Bronchial epithelial cell (primary cell): ENCODE data around the gene RACGAP1. TPM values are rescaled to one million over a fixed set of nuclear protein-coding genes. Genes with fewer than 3 reads are reported as not detected.

Experiments used
- DNase-seq: peaks from one replicate; pipeline ENCODE4 v3.0.0-alpha.2; 2010; ENCODE audit warnings: low read depth
- FAIRE-seq: peaks from 2 replicates; lab custom pipeline; 2011; peaks lifted over from hg19 to GRCh38; lab: Jason Lieb, UNC
- H3K27me3 ChIP-seq: 2 replicates; pipeline ENCODE4 v1.5.1; 2011; ENCODE audit warnings: low read length; ENCODE audit not compliant: control insufficient read depth, insufficient read depth
- H3K36me3 ChIP-seq: 2 replicates; pipeline ENCODE4 v1.5.1; 2011; ENCODE audit warnings: low read length; ENCODE audit not compliant: control insufficient read depth, insufficient read depth
- H3K4me3 ChIP-seq: 2 replicates; pipeline ENCODE4 v1.5.1; 2011; ENCODE audit warnings: mild to moderate bottlenecking, low read depth, low read length, control low read depth
- total RNA-seq: library from RNA; depleted of rRNA; stranded (reverse); fragments of >200 nt; gene quantifications from 2 replicates; pipeline ENCODE4 v1.2.1, GENCODE V29; 2014
- TF ChIP-seq, protein P1 (sequence below): IDR thresholded peaks from 2 replicates; pipeline ENCODE4 v1.5.1; 2011; ENCODE audit warnings: mild to moderate bottlenecking, moderate library complexity, low read length, control low read depth, inconsistent platforms; ENCODE audit not compliant: insufficient read depth, severe bottlenecking

Gene RACGAP1
- total RNA-seq, 1 donor from 2014 or later, result 11.3 TPM

GRCh38 chr12:49942921-49943624 is 82.2 kb downstream of the RACGAP1 start:
- no peaks in the 10 kb centered on the region for H3K27me3 ChIP-seq

GRCh38 chr12:49942512-49942893 is 82.8 kb downstream of the RACGAP1 start:
- H3K4me3 ChIP-seq, result no peak overlapping the region
- TF ChIP-seq, protein P1, sequence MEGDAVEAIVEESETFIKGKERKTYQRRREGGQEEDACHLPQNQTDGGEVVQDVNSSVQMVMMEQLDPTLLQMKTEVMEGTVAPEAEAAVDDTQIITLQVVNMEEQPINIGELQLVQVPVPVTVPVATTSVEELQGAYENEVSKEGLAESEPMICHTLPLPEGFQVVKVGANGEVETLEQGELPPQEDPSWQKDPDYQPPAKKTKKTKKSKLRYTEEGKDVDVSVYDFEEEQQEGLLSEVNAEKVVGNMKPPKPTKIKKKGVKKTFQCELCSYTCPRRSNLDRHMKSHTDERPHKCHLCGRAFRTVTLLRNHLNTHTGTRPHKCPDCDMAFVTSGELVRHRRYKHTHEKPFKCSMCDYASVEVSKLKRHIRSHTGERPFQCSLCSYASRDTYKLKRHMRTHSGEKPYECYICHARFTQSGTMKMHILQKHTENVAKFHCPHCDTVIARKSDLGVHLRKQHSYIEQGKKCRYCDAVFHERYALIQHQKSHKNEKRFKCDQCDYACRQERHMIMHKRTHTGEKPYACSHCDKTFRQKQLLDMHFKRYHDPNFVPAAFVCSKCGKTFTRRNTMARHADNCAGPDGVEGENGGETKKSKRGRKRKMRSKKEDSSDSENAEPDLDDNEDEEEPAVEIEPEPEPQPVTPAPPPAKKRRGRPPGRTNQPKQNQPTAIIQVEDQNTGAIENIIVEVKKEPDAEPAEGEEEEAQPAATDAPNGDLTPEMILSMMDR, result no peak
- FAIRE-seq (no peak), DNase-seq (no peak)
- no peaks in the 10 kb centered on the region for H3K27me3 ChIP-seq
- H3K36me3 ChIP-seq, result no peaks in the 10 kb centered on the region

More at GRCh38 chr12:49942921-49943624, 82.2 kb downstream of the RACGAP1 start:
- no peak for FAIRE-seq
- Histone ChIP-seq H3K4me3 (no peak overlapping the region), H3K36me3 (no peaks in the 10 kb centered on the region)
- no peak for DNase-seq
- TF ChIP-seq, protein P1, result no peak

DNA sequence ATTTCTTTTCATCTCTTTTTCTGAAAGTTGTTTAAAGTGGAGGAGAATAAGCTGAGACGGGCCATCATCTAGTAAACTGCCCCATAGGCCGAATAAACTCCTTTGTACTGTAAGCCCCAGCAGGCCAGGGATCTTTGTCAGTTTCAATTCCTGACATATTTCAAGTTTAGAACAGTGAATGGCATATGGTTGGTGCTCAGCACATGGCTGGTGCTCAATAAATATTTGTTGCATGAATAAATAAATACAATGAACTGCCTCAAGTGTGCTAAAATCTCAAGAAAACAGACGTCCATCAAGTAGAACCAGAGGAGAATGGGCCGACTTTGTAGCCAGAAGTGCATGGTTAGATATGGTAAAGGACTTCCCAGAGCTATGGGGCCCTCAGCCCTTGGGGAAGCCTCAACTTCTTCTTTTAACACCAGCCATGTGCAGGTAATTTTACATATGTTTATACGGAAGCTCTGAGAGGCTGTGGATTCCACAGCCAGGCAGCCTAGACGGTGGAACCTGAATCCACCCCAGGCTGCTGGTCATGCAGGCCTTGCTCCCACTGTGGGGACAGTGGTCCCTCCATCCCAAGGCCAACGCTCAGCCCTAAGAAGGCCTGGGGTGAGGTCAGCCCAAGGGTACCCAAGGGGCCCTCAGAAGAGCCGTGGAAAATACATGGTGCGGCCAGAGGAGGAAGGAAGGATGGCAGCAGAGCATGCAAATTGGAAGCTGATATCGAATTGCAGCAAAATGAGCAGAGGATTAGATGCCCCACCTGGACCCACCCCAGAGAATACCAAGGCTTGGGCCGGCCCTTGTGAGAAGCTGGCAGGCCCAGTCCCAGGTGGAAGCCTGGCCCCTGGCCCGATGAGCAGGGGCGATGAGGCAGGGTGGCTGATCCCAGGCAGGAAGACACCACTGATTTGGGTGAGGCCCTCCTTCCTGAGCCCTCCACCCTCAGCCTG is 83.5 kb downstream of the RACGAP1 start:
- no peaks in the 10 kb centered on the region for H3K27me3 ChIP-seq
- no peak overlapping the region for H3K4me3 ChIP-seq
- no peaks in the 10 kb centered on the region for H3K36me3 ChIP-seq
- no peak for DNase-seq
- TF ChIP-seq, protein P1, result no peak
- FAIRE-seq, result no peak

- DNase-seq (no peak), FAIRE-seq (no peak)
- no peak overlapping the region for H3K4me3 ChIP-seq
- H3K27me3 ChIP-seq, result no peaks in the 10 kb centered on the region
- no peaks in the 10 kb centered on the region for H3K36me3 ChIP-seq
- TF ChIP-seq, protein P1, result no peak
These were observed 85.6 kb downstream of the RACGAP1 start for GRCh38 chr12:49939707-49940106.

- Histone ChIP-seq H3K36me3 (no peaks in the 10 kb centered on the region), H3K4me3 (no peak overlapping the region), H3K27me3 (no peaks in the 10 kb centered on the region)
- no peak for FAIRE-seq
- no peak for DNase-seq
- TF ChIP-seq, protein P1, result no peak
These were observed 86.0 kb downstream of the RACGAP1 start for GRCh38 chr12:49939307-49939706.

Other genes starting within 250 kb of the RACGAP1 start
- 3.1 and 3.7 TPM in 2 replicates for gene NCKAP5L, start 197.1 kb downstream of the RACGAP1 start, total RNA-seq
- 6.8 and 7.4 TPM in 2 replicates for gene BCDIN3D, start 182.4 kb downstream of the RACGAP1 start, total RNA-seq
- gene FAIM2, start 121.6 kb downstream of the RACGAP1 start, total RNA-seq, result 0.53 TPM in 1 of 2 replicates, not detected in the other
- gene AQP2, start 74.8 kb downstream of the RACGAP1 start, total RNA-seq, result not detected in 2 replicates
- 1.3 and 9.9 TPM in 2 replicates for gene AQP5, start 63.6 kb downstream of the RACGAP1 start, total RNA-seq
- gene AQP6, start 52.5 kb downstream of the RACGAP1 start, total RNA-seq, result under 0.01 TPM in 1 of 2 replicates, not detected in the other
- 1.3 and 1.4 TPM in 2 replicates for gene ASIC1, start 32.1 kb upstream of the RACGAP1 start, total RNA-seq
- gene SMARCD1, start 59.8 kb upstream of the RACGAP1 start, total RNA-seq, result 24.2 and 27.9 TPM in 2 replicates
- gene GPD1, start 78.5 kb upstream of the RACGAP1 start, total RNA-seq, result 0.26 and 0.53 TPM in 2 replicates
- 47.9 and 52.1 TPM in 2 replicates for gene COX14, start 86.7 kb upstream of the RACGAP1 start, total RNA-seq
- 21.9 and 30.3 TPM in 2 replicates for gene CERS5, start 141.9 kb upstream of the RACGAP1 start, total RNA-seq